ENCODE results near the gene SNX5. TPM values are rescaled to one million over a fixed set of nuclear protein-coding genes. Genes with fewer than 3 reads are reported as not detected.

SNX5 gene
- total and polyA plus RNA-seq, 2 of the 13 experiments (the other 11 are each of a cell fraction or from before 2014, with no cell fraction given), result 664 to 1,040 TPM

- TF ChIP-seq ZNF770 (CRISPR knock-in tag; IDR thresholded peaks at IDR 0.05) (peak; percentile 97), ZBTB10 (CRISPR knock-in tag; IDR thresholded peaks at IDR 0.05; ENCODE audit: borderline replicate concordance) (peak; percentile 36; the same call in 1 of the 2 replicates), ETV6 (CRISPR knock-in tag; conservative IDR thresholded peaks at IDR 0.05) (peak; percentile 43; the same call in 1 of the 2 replicates), ZBTB42 (CRISPR knock-in tag; IDR thresholded peaks at IDR 0.05) (peak; percentile 94), NFIC (IDR thresholded peaks at IDR 0.05; ENCODE audit: low read length) (peak; percentile 17; the same call in 1 of the 2 replicates), SOX5 (CRISPR knock-in tag; IDR thresholded peaks at IDR 0.05; ENCODE audit: borderline replicate concordance) (peak; percentile 78), ZBTB40 (IDR thresholded peaks at IDR 0.05) (no peak), ZBTB40 (CRISPR knock-in tag; IDR thresholded peaks at IDR 0.05) (peak; percentile 94), NFKB2 (CRISPR knock-in tag; IDR thresholded peaks at IDR 0.05; ENCODE audit: borderline replicate concordance) (peak; percentile 99; the same call in 1 of the 2 replicates), HES4 (CRISPR knock-in tag; IDR thresholded peaks at IDR 0.05; ENCODE audit: borderline replicate concordance) (peak; percentile 93; the same call in 1 of the 2 replicates), PITX1 (CRISPR knock-in tag; IDR thresholded peaks at IDR 0.05) (peak; percentile 91), TRIM24 (CRISPR knock-in tag; IDR thresholded peaks at IDR 0.05) (no peak), BHLHE40 (IDR thresholded peaks at IDR 0.05; ENCODE audit: low read length) (peak; percentile 64), MEIS2 (CRISPR knock-in tag; IDR thresholded peaks at IDR 0.05) (peak; percentile 84; the same call in 1 of the 2 replicates), ESRRA (CRISPR knock-in tag; IDR thresholded peaks at IDR 0.05; ENCODE audit: low read depth) (no peak; the same call in 1 of the 2 replicates)
These were observed at the start of gene SNX5, which contains the start of gene MGME1 (continued) for GRCh38 chr20:17968366-17969277.
